Uterus (tissue), 2 donors: ENCODE measurements around the gene SFR1.

Experiments used
- POLR2A ChIP-seq, 2 donors: fragments of 450-650 bp; IDR thresholded peaks; one replicate each; pipeline ENCODE4 v1.6.1; 2016; ENCODE audit warnings: antibody characterized with exemption in 2 of 2, mild to moderate bottlenecking in 1 of 2, moderate library complexity in 1 of 2
- TF ChIP-seq, protein P1 (sequence below), 4 experiments: fragments of 200-600 bp in 2 of 4; fragments of 450-650 bp in 2 of 4; sonication (generic) in 2 of 4; IDR thresholded peaks; one replicate each; pipeline ENCODE4 v1.5.1; 2016 to 2019; ENCODE audit warnings: antibody characterized with exemption in 4 of 4, mild to moderate bottlenecking in 2 of 4, moderate library complexity in 1 of 4

DNA sequence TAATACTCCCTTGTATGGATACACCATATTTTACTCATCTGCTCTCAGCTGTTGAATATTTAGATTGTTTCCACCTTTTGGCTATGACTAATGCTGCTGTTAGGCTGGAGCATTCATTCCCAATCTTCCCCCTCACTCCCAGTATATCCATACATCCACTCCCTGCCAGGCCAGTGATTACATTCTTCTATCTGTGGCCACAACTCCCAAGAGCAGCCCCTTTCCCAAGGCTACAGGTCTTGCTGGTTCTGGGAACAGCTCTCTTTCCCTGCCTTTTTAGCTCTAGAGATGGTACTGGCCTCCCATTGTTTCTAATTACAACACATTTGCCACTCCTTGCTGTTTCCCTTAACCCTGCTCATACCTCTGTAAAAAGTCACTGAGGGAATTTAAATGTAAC, 28.2 kb downstream of the SFR1 start:
- TF ChIP-seq, protein P1, sequence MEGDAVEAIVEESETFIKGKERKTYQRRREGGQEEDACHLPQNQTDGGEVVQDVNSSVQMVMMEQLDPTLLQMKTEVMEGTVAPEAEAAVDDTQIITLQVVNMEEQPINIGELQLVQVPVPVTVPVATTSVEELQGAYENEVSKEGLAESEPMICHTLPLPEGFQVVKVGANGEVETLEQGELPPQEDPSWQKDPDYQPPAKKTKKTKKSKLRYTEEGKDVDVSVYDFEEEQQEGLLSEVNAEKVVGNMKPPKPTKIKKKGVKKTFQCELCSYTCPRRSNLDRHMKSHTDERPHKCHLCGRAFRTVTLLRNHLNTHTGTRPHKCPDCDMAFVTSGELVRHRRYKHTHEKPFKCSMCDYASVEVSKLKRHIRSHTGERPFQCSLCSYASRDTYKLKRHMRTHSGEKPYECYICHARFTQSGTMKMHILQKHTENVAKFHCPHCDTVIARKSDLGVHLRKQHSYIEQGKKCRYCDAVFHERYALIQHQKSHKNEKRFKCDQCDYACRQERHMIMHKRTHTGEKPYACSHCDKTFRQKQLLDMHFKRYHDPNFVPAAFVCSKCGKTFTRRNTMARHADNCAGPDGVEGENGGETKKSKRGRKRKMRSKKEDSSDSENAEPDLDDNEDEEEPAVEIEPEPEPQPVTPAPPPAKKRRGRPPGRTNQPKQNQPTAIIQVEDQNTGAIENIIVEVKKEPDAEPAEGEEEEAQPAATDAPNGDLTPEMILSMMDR (IDR thresholded peaks at IDR 0.05), result no peak
- no peak for TF ChIP-seq POLR2A (IDR thresholded peaks at IDR 0.05)
